Measurements from ENCODE around the gene FREM3.
"Not testable (repeated sequence)": the region's sequence is repeated elsewhere in the genome, so short reads cannot be mapped to it uniquely, and the experiment has no call there.

FREM3 gene
- total RNA-seq = 0 to 0.87 (median 0) reads per million in 9 experiments

GRCh38 chr4:143700416-143701352, at the start of gene FREM3:
Gene FREM3, minus strand, starts transcription at chr4:143700675. Its CDS starts 0 bp downstream, at chr4:143700675.
- Mint-ChIP-seq H3K27ac (no peak within 1 kb of the TSS), H3K36me3 (ENCODE audit: insufficient read depth) (no peaks in the 10 kb centered on the region), H3K9me3 (no peaks in the 10 kb centered on the region), H3K27me3 (peaks cover 11 to 49% of the 10 kb centered on the region in 2 donors), H3K4me1 (ENCODE audit: low read depth in 2 of 2) (no peaks in the 10 kb centered on the region), H3K4me3 (peak within 1 kb of the TSS; percentile 47 to 68)
- ATAC-seq (replicated peaks) (no peak), DNase-seq (no peak)

- Mint-ChIP-seq H3K27ac (no peak overlapping the region), H3K9me3 (no peaks in the 10 kb centered on the region), H3K27me3 (no peaks in the 10 kb centered on the region), H3K36me3 (ENCODE audit: insufficient read depth) (no peaks in the 10 kb centered on the region), H3K4me3 (no peak overlapping the region), H3K4me1 (ENCODE audit: low read depth in 2 of 2) (no peaks in the 10 kb centered on the region)
- DNase-seq (no peak), ATAC-seq (replicated peaks) (no peak)
Measured at GRCh38 chr4:143745874-143746273, 45.4 kb upstream of the FREM3 start.

GRCh38 chr4:143743591-143743990, 43.1 kb upstream of the FREM3 start:
- no peak overlapping the region for H3K4me3 Mint-ChIP-seq
- H3K27ac Mint-ChIP-seq = no peak overlapping the region
- H3K9me3 Mint-ChIP-seq = no peaks in the 10 kb centered on the region
- no peaks in the 10 kb centered on the region for H3K4me1 Mint-ChIP-seq (ENCODE audit: low read depth in 2 of 2)
- no peaks in the 10 kb centered on the region for H3K27me3 Mint-ChIP-seq
- H3K36me3 Mint-ChIP-seq (ENCODE audit: insufficient read depth) = no peaks in the 10 kb centered on the region
- DNase-seq = no peak
- ATAC-seq (replicated peaks) = no peak

GRCh38 chr4:143742834-143743233, 42.4 kb upstream of the FREM3 start:
- Mint-ChIP-seq H3K36me3 (ENCODE audit: insufficient read depth) (no peaks in the 10 kb centered on the region), H3K9me3 (no peaks in the 10 kb centered on the region), H3K4me3 (no peak overlapping the region), H3K27ac (no peak overlapping the region), H3K27me3 (no peaks in the 10 kb centered on the region), H3K4me1 (ENCODE audit: low read depth in 2 of 2) (no peaks in the 10 kb centered on the region)
- DNase-seq (no peak), ATAC-seq (replicated peaks) (no peak)

GRCh38 chr4:143736861-143737260, 36.4 kb upstream of the FREM3 start:
- no peak for ATAC-seq (replicated peaks)
- H3K9me3 Mint-ChIP-seq = no peaks in the 10 kb centered on the region
- no peaks in the 10 kb centered on the region for H3K4me1 Mint-ChIP-seq (ENCODE audit: low read depth in 2 of 2)
- H3K36me3 Mint-ChIP-seq (ENCODE audit: insufficient read depth) = no peaks in the 10 kb centered on the region
- DNase-seq = no peak
- no peaks in the 10 kb centered on the region for H3K27me3 Mint-ChIP-seq
- H3K4me3 Mint-ChIP-seq = no peak overlapping the region
- no peak overlapping the region for H3K27ac Mint-ChIP-seq

- H3K9me3 Mint-ChIP-seq; ATAC-seq (replicated peaks); H3K36me3 Mint-ChIP-seq (ENCODE audit: insufficient read depth); H3K4me1 Mint-ChIP-seq (ENCODE audit: low read depth in 2 of 2); H3K27me3 Mint-ChIP-seq; DNase-seq; H3K27ac Mint-ChIP-seq; H3K4me3 Mint-ChIP-seq: not testable (repeated sequence)
Measured at GRCh38 chr4:143736061-143736460, 35.6 kb upstream of the FREM3 start.

- Mint-ChIP-seq H3K4me3 (no peak overlapping the region), H3K27me3 (no peaks in the 10 kb centered on the region), H3K27ac (no peak overlapping the region), H3K4me1 (ENCODE audit: low read depth in 2 of 2) (no peaks in the 10 kb centered on the region), H3K36me3 (ENCODE audit: insufficient read depth) (no peaks in the 10 kb centered on the region), H3K9me3 (peaks cover 3 to 9% of the 10 kb centered on the region in 2 donors)
- no peak for ATAC-seq (replicated peaks)
- DNase-seq = no peak
Measured at GRCh38 chr4:143728166-143728565, 27.7 kb upstream of the FREM3 start.

GRCh38 chr4:143726714-143727113, 26.2 kb upstream of the FREM3 start:
- no peak overlapping the region for H3K4me3 Mint-ChIP-seq

GRCh38 chr4:143721317-143721716, 20.8 kb upstream of the FREM3 start:
- no peak overlapping the region for H3K27ac Mint-ChIP-seq
- peaks cover 3 to 9% of the 10 kb centered on the region in 2 donors for H3K9me3 Mint-ChIP-seq
- H3K4me3 Mint-ChIP-seq = no peak overlapping the region
- H3K4me1 Mint-ChIP-seq (ENCODE audit: low read depth in 2 of 2) = no peaks in the 10 kb centered on the region
- DNase-seq = no peak
- H3K27me3 Mint-ChIP-seq = no peaks in the 10 kb centered on the region
- ATAC-seq (replicated peaks) = no peak
- no peaks in the 10 kb centered on the region for H3K36me3 Mint-ChIP-seq (ENCODE audit: insufficient read depth)

More at GRCh38 chr4:143726714-143727113, 26.2 kb upstream of the FREM3 start:
- H3K9me3 Mint-ChIP-seq = peaks cover 3 to 9% of the 10 kb centered on the region in 2 donors
- H3K27me3 Mint-ChIP-seq = no peaks in the 10 kb centered on the region
- no peak overlapping the region for H3K27ac Mint-ChIP-seq
- ATAC-seq (replicated peaks) (no peak), DNase-seq (no peak)
- no peaks in the 10 kb centered on the region for H3K36me3 Mint-ChIP-seq (ENCODE audit: insufficient read depth)
- no peaks in the 10 kb centered on the region for H3K4me1 Mint-ChIP-seq (ENCODE audit: low read depth in 2 of 2)

- DNase-seq; H3K27me3 Mint-ChIP-seq; H3K36me3 Mint-ChIP-seq (ENCODE audit: insufficient read depth); H3K9me3 Mint-ChIP-seq; H3K27ac Mint-ChIP-seq; H3K4me3 Mint-ChIP-seq; H3K4me1 Mint-ChIP-seq (ENCODE audit: low read depth in 2 of 2); ATAC-seq (replicated peaks): not testable (repeated sequence)
Measured at GRCh38 chr4:143718748-143719147, 18.3 kb upstream of the FREM3 start.

GRCh38 chr4:143713955-143714625, 13.6 kb upstream of the FREM3 start:
- no peak for ATAC-seq (replicated peaks)
- Mint-ChIP-seq H3K27ac (no peak overlapping the region), H3K4me1 (ENCODE audit: low read depth in 2 of 2) (no peaks in the 10 kb centered on the region), H3K4me3 (no peak overlapping the region), H3K27me3 (no peaks in the 10 kb centered on the region), H3K36me3 (ENCODE audit: insufficient read depth) (no peaks in the 10 kb centered on the region), H3K9me3 (no peaks in the 10 kb centered on the region)
- no peak for DNase-seq

- Mint-ChIP-seq H3K36me3 (ENCODE audit: insufficient read depth) (no peaks in the 10 kb centered on the region), H3K4me3 (no peak overlapping the region), H3K4me1 (ENCODE audit: low read depth in 2 of 2) (no peaks in the 10 kb centered on the region), H3K27ac (no peak overlapping the region), H3K27me3 (no peaks in the 10 kb centered on the region), H3K9me3 (peaks cover 2 to 4% of the 10 kb centered on the region in 2 donors)
- DNase-seq (no peak), ATAC-seq (replicated peaks) (no peak)
Measured at GRCh38 chr4:143713553-143713952, 13.1 kb upstream of the FREM3 start.

GRCh38 chr4:143712155-143712550, 11.7 kb upstream of the FREM3 start:
- Mint-ChIP-seq H3K9me3 (peaks cover 2 to 14% of the 10 kb centered on the region in 2 donors), H3K27ac (no peak overlapping the region), H3K4me3 (no peak overlapping the region)

More at GRCh38 chr4:143712155-143712550, 11.7 kb upstream of the FREM3 start:
- Mint-ChIP-seq H3K27me3 (no peaks in the 10 kb centered on the region), H3K4me1 (ENCODE audit: low read depth in 2 of 2) (no peaks in the 10 kb centered on the region), H3K36me3 (ENCODE audit: insufficient read depth) (no peaks in the 10 kb centered on the region)
- DNase-seq = no peak
- no peak for ATAC-seq (replicated peaks)

Measured in effector memory CD8-positive, alpha-beta T cell (primary cell).